ENCODE data around the gene ZNRD2. TPM values are rescaled to one million over a fixed set of nuclear protein-coding genes. Genes with fewer than 3 reads are reported as not detected.

ZNRD2 gene
- polyA plus RNA-seq, 1 experiment, result 23.5 TPM

DNA sequence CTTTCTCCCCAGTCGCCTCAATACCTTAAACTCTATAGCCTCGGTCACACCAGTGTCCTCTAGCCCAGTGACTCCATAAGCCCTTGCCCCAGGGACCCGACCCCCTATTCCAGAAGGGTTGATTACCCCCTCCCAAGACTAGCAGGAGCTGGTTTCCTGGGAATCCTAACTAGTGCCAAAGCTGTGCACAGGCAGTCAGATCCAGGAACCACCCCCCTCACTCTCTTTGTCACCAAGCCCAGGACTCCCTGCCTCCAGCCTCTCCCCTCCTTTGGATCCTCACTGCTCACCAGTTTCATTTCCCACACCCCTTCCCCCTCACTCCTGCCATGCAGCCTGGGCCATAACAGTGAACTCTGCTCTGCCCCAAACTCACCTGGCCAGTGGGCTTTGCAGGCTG, 21.9 kb upstream of the ZNRD2 start:
- DNase-seq (ENCODE audit: low read depth, low spot score), result no peak
- H3K9me3 ChIP-seq (ENCODE audit: control insufficient read depth, insufficient read depth, low read length), result peaks cover 4% of the 10 kb centered on the region; the same call in 1 of the 2 replicates
- H3K27me3 ChIP-seq (ENCODE audit: control insufficient read depth, insufficient read depth, low read length), result no peaks in the 10 kb centered on the region
- H3K27ac ChIP-seq (ENCODE audit: low read depth, low read length), result no peak overlapping the region
- no peak overlapping the region for H3K4me3 ChIP-seq (ENCODE audit: low read depth, low read length)
- TF ChIP-seq, protein P1, sequence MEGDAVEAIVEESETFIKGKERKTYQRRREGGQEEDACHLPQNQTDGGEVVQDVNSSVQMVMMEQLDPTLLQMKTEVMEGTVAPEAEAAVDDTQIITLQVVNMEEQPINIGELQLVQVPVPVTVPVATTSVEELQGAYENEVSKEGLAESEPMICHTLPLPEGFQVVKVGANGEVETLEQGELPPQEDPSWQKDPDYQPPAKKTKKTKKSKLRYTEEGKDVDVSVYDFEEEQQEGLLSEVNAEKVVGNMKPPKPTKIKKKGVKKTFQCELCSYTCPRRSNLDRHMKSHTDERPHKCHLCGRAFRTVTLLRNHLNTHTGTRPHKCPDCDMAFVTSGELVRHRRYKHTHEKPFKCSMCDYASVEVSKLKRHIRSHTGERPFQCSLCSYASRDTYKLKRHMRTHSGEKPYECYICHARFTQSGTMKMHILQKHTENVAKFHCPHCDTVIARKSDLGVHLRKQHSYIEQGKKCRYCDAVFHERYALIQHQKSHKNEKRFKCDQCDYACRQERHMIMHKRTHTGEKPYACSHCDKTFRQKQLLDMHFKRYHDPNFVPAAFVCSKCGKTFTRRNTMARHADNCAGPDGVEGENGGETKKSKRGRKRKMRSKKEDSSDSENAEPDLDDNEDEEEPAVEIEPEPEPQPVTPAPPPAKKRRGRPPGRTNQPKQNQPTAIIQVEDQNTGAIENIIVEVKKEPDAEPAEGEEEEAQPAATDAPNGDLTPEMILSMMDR (IDR thresholded peaks at IDR 0.05; ENCODE audit: low read depth, low read length), result no peak
- ChIA-PET CTCF (no interaction called here), POLR2A (no interaction called here)

DNA sequence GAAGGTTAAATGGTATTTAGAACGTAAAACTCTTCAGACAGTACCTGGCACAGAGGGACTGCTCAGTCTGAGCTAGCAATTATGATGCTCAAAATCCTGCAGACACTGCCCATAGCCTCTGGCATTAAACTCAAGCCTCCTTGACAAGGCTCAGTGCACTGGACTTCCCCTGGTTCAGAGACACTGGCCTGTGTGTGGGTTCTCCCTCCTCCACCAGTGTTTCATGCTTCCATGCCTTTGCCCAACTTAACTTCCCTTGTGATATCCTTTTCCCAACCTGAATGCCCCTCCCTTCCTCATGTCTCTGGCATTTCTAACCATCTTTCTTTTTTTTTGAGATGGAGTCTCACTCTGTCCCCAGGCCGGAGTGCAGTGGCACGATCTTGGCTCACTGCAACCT, 21.2 kb upstream of the ZNRD2 start:
- TF ChIP-seq, protein P1 (IDR thresholded peaks at IDR 0.05; ENCODE audit: low read depth, low read length), result no peak
- Histone ChIP-seq H3K27me3 (ENCODE audit: control insufficient read depth, insufficient read depth, low read length) (no peaks in the 10 kb centered on the region), H3K9me3 (ENCODE audit: control insufficient read depth, insufficient read depth, low read length) (peaks cover 4% of the 10 kb centered on the region; the same call in 1 of the 2 replicates), H3K4me3 (ENCODE audit: low read depth, low read length) (no peak overlapping the region), H3K27ac (ENCODE audit: low read depth, low read length) (no peak overlapping the region)
- ChIA-PET POLR2A (no interaction called here), CTCF (no interaction called here)
- no peak for DNase-seq (ENCODE audit: low read depth, low spot score)

DNA sequence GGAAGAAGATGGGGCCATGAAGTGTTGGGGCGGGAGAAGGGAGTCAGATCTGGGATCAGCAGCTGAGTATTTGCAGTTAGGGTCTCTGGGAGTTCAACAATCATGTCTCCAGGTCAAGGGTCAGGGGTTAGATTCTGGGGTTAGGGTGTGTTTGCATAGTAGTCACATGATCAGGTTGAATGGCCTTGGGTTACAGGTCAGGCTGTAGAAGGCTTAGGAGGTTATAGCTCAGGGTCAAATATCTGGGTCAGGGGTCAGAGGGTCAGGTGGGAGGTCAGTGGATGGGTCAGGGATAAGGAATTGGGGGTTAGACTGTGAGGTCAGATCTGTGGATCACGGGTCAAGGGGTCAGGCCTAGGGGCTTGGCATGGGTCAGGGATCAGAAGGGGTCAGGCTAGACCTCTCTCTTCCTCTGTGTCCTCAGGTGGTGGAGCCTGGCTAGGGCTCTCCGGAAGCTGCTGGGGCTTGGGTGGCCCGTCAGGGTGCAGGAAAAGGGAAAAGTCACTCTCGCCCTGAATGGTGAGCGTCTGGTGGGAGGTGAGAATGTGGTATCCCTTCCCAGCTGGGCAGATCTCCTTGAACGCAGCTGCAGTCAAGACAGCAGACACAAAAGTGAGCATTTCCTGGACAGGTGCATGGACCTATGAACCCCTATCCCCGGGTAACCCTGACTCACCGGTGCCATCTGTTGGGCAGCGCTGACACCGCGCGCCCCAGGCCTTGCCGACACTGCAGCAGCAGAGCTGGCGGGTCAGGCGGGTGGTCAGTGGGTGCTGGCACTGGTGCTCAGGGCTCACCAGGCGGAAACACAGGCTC, 18.5 kb upstream of the ZNRD2 start:
- POLR2A ChIA-PET, result interaction anchor here (0.5 kb wide), 1 partner anchor 164 kb away, joined by 5 read pairs; no protein-coding TSS in a partner anchor

DNA sequence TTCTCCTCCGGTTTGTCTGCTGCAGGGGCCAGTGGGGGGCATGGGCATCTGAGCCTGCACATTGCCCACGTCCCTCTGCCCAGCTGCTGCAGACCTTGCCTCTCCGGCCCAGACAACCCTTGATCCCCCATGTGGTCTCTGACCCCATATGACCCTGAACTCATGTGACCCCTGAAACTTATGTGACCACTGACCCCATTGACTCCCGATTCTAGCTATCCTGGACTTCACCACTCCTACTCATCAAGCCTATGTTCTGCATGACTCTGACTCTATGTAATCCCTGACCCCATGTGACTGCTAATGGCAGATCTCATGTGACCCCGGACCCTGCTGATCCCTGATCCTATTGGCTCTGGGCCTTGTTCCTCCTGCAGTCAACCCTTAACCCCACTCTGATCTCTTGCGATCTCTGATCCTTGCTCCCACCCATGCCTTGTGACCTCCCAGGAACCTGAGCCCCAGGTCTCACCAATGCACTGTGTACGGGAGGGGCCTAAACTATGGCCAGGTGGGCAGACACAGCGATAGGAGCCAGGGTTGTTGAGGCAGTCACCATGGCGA, 17.8 kb upstream of the ZNRD2 start:
- DNase-seq (ENCODE audit: low read depth, low spot score), result no peak
- Histone ChIP-seq H3K9me3 (ENCODE audit: control insufficient read depth, insufficient read depth, low read length) (peaks cover 4% of the 10 kb centered on the region; the same call in 1 of the 2 replicates), H3K4me3 (ENCODE audit: low read depth, low read length) (no peak overlapping the region), H3K27me3 (ENCODE audit: control insufficient read depth, insufficient read depth, low read length) (no peaks in the 10 kb centered on the region), H3K27ac (ENCODE audit: low read depth, low read length) (no peak overlapping the region)
- CTCF ChIA-PET, result interaction anchor here (1.5 kb wide), 1 partner anchor 8 kb away, joined by 3 read pairs; no protein-coding TSS in a partner anchor
- POLR2A ChIA-PET, result no interaction called here
- TF ChIP-seq, protein P1 (IDR thresholded peaks at IDR 0.05; ENCODE audit: low read depth, low read length), result no peak

More for the DNA sequence above, 18.5 kb upstream of the ZNRD2 start:
- no peak for DNase-seq (ENCODE audit: low read depth, low spot score)
- Histone ChIP-seq H3K27ac (ENCODE audit: low read depth, low read length) (no peak overlapping the region), H3K4me3 (ENCODE audit: low read depth, low read length) (no peak overlapping the region), H3K27me3 (ENCODE audit: control insufficient read depth, insufficient read depth, low read length) (no peaks in the 10 kb centered on the region), H3K9me3 (ENCODE audit: control insufficient read depth, insufficient read depth, low read length) (peaks cover 4% of the 10 kb centered on the region; the same call in 1 of the 2 replicates)
- CTCF ChIA-PET, result interaction anchor here (1.5 kb wide), 1 partner anchor 9 kb away, joined by 3 read pairs; no protein-coding TSS in a partner anchor
- TF ChIP-seq, protein P1 (IDR thresholded peaks at IDR 0.05; ENCODE audit: low read depth, low read length), result peak; percentile 40

Data from AG04450 (cell line).